Immature natural killer cell (primary cell): Measurements from ENCODE around the gene SUMF1. TPM values are rescaled to one million over a fixed set of nuclear protein-coding genes. Genes with fewer than 3 reads are reported as not detected.
"Not testable (repeated sequence)": the region's sequence is repeated elsewhere in the genome, so short reads cannot be mapped to it uniquely, and the experiment has no call there.

Experiments
- DNase-seq, 3 donors: peaks; one replicate each; pipeline ENCODE4 v3.0.0; 2022; ENCODE audit warnings: mixed read lengths in 1 of 3
- H3K27ac Mint-ChIP-seq, 6 donors: one replicate each; pipeline ENCODE4 v1.8.0; 2020; ENCODE audit warnings: mixed read lengths in 6 of 6, mild to moderate bottlenecking in 5 of 6, inconsistent platforms in 4 of 6, moderate library complexity in 3 of 6
- H3K27me3 Mint-ChIP-seq, 3 donors: one replicate each; pipeline ENCODE4 v1.8.0; 2020 to 2021; ENCODE audit warnings: low read depth in 3 of 3, mild to moderate bottlenecking in 3 of 3, mixed read lengths in 3 of 3, moderate library complexity in 3 of 3, inconsistent platforms in 1 of 3
- H3K36me3 Mint-ChIP-seq, 3 donors: one replicate each; pipeline ENCODE4 v1.8.0; 2020; ENCODE audit warnings: mixed read lengths in 3 of 3, inconsistent platforms in 2 of 3, mild to moderate bottlenecking in 2 of 3
- H3K4me1 Mint-ChIP-seq, 2 donors: one replicate each; pipeline ENCODE4 v1.8.0; 2020; ENCODE audit warnings: inconsistent platforms in 2 of 2, mild to moderate bottlenecking in 2 of 2, mixed read lengths in 2 of 2, moderate library complexity in 1 of 2
- H3K4me3 Mint-ChIP-seq, 5 donors: one replicate each; pipeline ENCODE4 v1.8.0; 2020; ENCODE audit warnings: mild to moderate bottlenecking in 5 of 5, mixed read lengths in 5 of 5, inconsistent platforms in 3 of 5, moderate library complexity in 3 of 5
- H3K9me3 Mint-ChIP-seq, 6 donors: one replicate each; pipeline ENCODE4 v1.8.0; 2020; ENCODE audit warnings: mild to moderate bottlenecking in 6 of 6, mixed read lengths in 6 of 6, inconsistent platforms in 4 of 6, moderate library complexity in 3 of 6
- polyA plus RNA-seq, 3 donors: library from polyadenylated mRNA; unstranded; fragments of 300-500 nt; fragmentation: Illumina TruSeq; gene quantifications; one replicate each; pipeline ENCODE4 v1.2.3, GENCODE V29; 2021

Gene SUMF1
- polyA plus RNA-seq, 3 donors from 2014 or later = 38.3 to 79.9 (median 43.9) TPM

DNA sequence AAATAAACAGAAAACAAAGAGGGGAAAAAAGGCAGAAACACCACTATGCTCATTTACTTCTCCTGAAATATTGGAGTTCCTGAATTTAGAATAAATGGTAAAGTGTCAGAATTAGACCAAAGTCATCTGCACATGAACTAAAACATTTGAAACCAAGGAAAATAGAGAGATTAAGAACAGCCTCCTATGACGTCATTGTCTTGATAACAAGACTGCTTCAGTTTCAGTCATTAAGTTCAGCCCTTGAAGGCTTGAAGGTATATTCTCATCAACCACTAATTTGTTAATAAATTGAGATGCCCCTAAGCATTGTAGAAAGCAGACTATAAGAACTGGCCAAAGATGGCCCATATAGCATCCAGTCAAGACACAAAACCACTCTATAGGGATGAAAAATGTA lies 2.5 kb downstream of the SUMF1 start:
- no peaks in the 10 kb centered on the region for H3K9me3 Mint-ChIP-seq
- H3K27me3 Mint-ChIP-seq = peaks cover 0 to 5% (median 2%) of the 10 kb centered on the region in 3 donors
- H3K27ac Mint-ChIP-seq = no peak overlapping the region
- H3K4me1 Mint-ChIP-seq = peaks cover 16 to 32% of the 10 kb centered on the region in 2 donors
- H3K36me3 Mint-ChIP-seq = no peaks in the 10 kb centered on the region
- peak overlapping the region in 4 of 5 donors; percentile 5 to 90 (median 36) for H3K4me3 Mint-ChIP-seq
- no peak for DNase-seq

DNA sequence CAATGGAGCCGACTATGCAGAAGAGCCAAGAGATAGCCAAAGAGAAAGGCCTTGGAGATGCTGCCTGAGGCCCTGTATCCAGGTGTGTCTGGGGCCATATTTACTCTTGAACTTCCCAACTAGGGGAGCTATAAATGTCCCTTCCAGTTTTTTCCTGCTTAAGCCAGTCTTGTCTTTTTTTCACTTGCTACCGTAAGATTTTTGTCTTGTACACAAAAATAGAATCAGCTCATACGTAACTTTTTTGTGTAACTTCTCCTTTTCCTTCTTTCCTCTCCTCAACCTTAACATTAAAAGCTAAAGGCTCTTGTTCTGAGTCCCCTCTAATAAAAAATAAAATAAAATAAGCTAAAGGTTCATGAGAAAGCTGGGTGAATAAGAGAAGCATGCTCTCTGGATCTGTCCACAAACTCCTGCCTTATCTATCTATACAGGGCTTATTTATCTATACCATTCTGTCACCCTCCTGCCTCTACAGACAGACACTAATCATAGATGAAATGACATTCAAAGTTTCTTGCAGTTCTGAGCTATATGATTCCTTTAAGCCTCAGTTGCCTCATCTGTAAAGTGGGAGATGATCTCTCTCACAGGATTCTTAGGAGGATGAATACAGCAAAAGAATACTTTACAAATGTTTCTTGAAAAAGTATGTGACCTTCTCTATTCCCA lies 4.6 kb downstream of the SUMF1 start:
- Mint-ChIP-seq H3K9me3 (no peaks in the 10 kb centered on the region), H3K4me1 (peaks cover 16 to 31% of the 10 kb centered on the region in 2 donors), H3K27me3 (peaks cover 0 to 5% (median 2%) of the 10 kb centered on the region in 3 donors), H3K4me3 (no peak overlapping the region), H3K27ac (no peak overlapping the region), H3K36me3 (peaks cover 0 to 4% (median 0%) of the 10 kb centered on the region in 3 donors)
- no peak for DNase-seq

DNA sequence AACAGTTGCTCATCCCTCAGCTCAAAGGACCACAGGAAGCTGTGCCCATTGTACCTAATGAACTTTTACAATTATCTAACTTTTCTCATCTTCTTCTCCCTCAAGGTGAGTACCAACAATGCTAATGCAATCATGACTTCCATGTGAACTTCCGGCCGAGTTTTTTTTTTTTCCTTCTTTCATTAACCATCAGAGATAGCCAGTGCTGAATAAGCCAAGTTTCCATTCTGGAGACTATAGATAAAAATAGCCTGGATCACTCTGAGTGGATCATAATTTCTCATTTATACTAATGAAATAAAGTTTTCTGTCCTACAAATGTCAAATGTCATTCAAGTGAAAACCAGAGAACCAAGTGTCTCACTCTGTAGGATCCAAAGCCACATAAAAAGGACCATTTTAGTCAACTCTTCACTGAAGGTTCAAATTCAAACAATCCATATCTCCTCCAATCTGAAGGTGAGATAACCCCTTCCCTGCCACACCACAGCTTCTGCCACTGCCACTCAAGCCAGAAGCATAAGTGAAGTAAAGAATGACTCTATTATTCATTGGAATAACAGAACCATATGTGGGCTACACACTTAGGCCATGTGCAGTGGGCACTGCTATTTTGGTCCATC lies 5.5 kb downstream of the SUMF1 start:
- Mint-ChIP-seq H3K27ac (no peak overlapping the region), H3K27me3 (no peaks in the 10 kb centered on the region), H3K4me1 (peaks cover 9 to 21% of the 10 kb centered on the region in 2 donors), H3K36me3 (peaks cover 0 to 4% (median 0%) of the 10 kb centered on the region in 3 donors), H3K4me3 (no peak overlapping the region), H3K9me3 (no peaks in the 10 kb centered on the region)
- DNase-seq = no peak

DNA sequence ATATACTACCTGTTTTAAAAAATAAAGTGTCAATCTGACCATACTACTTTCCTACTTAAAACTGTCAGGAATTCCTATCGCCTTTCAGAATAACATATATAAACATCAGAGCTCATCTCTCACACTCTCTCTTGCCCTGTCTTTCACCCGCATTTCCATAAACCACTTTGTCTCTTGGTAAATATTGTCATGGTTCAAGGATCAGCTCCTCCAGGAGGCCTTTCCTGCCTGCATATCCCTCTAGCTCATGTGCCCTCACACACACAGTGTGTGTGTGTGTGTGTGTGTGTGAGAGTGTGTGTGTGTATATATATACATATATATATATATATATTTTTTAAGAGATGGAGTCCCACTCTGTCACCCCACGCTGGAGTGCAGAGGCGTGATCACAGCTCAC lies 6.7 kb downstream of the SUMF1 start:
- peaks cover 0 to 9% of the 10 kb centered on the region in 2 donors for H3K4me1 Mint-ChIP-seq
- peak overlapping the region in 1 of 6 donors; percentile 47 for H3K27ac Mint-ChIP-seq
- H3K36me3 Mint-ChIP-seq = peaks cover 0 to 4% (median 0%) of the 10 kb centered on the region in 3 donors
- no peaks in the 10 kb centered on the region for H3K27me3 Mint-ChIP-seq
- DNase-seq = no peak
- H3K9me3 Mint-ChIP-seq = no peaks in the 10 kb centered on the region
- no peak overlapping the region for H3K4me3 Mint-ChIP-seq

DNA sequence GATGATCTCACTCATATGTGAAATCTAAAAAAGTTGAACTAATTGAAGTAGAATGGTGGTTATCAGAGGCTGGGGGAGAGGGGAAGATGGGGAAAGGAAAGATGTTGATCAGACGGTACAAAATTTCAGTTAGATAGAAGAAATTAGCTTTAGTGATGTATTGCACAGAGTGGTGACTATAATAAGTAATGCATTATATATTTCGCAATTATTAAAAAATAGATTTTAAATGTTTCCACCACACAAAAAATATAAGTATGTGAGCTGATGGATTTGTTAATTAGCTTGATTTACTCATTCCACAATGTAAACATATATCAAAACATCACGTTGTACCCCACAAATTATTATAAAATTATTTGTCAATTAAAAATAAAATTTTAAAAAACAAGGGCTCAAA lies 8.1 kb downstream of the SUMF1 start:
- H3K27ac Mint-ChIP-seq = no peak overlapping the region
- peaks cover 0 to 4% (median 0%) of the 10 kb centered on the region in 3 donors for H3K36me3 Mint-ChIP-seq
- H3K9me3 Mint-ChIP-seq = no peaks in the 10 kb centered on the region
- DNase-seq = no peak
- H3K4me1 Mint-ChIP-seq = no peaks in the 10 kb centered on the region
- no peaks in the 10 kb centered on the region for H3K27me3 Mint-ChIP-seq
- no peak overlapping the region for H3K4me3 Mint-ChIP-seq

DNA sequence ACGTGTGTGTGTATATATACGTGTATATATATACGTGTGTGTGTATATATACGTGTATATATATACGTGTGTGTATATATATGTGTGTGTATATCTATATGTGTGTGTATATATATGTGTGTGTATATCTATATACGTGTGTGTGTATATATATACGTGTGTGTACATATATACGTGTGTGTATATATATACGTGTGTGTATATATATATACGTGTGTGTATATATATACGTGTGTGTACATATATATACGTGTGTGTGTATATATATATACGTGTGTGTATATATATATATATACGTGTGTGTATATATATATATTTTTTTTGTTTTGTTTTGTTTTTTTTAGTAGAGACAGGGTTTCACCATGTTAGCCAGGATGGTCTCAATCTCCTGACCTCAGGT lies 10.3 kb downstream of the SUMF1 start:
- H3K36me3 Mint-ChIP-seq, H3K9me3 Mint-ChIP-seq, H3K27ac Mint-ChIP-seq, H3K4me3 Mint-ChIP-seq, H3K4me1 Mint-ChIP-seq, DNase-seq, H3K27me3 Mint-ChIP-seq: not testable (repeated sequence)

DNA sequence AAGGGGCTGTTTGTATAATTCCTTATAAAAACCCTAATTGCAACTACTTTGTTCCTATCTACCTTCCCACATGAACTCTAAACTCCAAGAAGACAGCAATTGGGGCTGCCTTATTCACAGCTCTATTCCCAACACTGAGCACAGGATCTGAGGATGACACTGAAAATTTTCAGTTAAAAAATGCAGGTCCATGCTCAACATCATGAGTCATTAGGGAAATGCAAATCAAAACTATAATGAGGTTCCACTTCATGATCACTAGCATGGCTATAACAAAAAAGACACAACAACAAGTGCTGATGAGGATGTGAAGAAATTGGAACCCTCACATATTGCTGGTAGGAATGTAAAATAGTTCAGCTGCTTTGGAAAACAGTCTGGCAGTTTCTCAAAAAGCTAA lies 12.9 kb downstream of the SUMF1 start:
- H3K27me3 Mint-ChIP-seq = peaks cover 0 to 3% (median 0%) of the 10 kb centered on the region in 3 donors
- peaks cover 10 to 20% (median 16%) of the 10 kb centered on the region in 3 donors for H3K36me3 Mint-ChIP-seq
- H3K4me1 Mint-ChIP-seq = no peaks in the 10 kb centered on the region
- no peak for DNase-seq
- H3K4me3 Mint-ChIP-seq = no peak overlapping the region
- H3K9me3 Mint-ChIP-seq = no peaks in the 10 kb centered on the region
- H3K27ac Mint-ChIP-seq = no peak overlapping the region

DNA sequence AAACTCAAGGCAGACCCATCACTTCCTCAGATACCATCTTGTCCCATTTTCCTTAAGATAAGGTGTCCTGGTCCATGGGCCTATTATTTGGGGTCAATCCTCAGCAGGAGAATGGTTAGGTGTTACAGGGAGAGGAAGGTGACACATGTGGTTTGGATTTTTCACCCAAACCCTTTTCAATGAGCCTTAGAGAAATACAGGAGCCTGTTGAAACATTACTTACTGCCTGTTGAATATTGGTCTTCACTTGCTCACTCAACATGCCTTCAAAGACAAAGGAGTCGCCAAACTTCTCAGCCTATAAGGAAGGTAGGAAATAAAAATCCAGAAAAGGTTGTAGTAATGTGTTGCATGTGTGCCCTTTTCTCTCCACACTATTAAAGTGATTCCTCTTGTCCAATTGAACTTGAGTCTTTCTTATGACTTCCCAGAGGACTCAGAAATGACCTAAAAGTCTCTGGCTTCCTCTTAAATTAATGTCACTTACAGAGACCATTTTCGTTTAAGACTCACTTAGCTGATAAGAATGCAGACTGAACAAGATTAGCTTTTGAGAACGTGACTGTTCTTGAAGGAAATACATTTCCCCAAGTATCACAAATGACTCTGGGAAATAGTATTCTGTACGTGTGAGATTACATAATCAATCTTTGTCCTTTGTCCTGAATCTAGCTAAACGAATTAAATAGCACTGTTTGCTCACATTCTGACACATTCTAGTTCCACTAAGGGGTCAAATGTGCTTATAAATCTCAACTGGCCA lies 17.8 kb downstream of the SUMF1 start:
- H3K4me1 Mint-ChIP-seq = no peaks in the 10 kb centered on the region
- H3K4me3 Mint-ChIP-seq = no peak overlapping the region
- DNase-seq = no peak
- no peaks in the 10 kb centered on the region for H3K9me3 Mint-ChIP-seq
- peaks cover 23 to 35% (median 25%) of the 10 kb centered on the region in 3 donors for H3K36me3 Mint-ChIP-seq
- peaks cover 0 to 3% (median 2%) of the 10 kb centered on the region in 3 donors for H3K27me3 Mint-ChIP-seq
- H3K27ac Mint-ChIP-seq = no peak overlapping the region

DNA sequence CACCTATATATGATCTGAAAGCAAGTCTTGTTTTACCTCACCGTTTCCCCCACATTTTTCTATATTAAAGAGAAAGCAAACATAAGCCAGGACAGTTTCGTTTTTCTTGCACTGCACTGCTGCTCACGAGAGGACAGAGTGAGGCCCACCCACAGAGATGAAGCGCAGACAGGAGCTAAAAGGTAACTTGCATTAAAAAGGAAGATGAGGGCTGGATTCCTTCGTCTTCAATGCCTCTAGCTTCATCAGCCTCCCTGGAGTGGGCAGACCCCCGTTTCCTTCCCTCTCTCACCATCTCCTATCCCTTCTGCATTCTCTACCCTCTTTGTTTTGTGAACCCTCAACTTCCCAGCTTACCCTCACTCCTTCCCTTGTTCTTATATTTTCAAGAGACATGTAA lies 18.9 kb downstream of the SUMF1 start:
- no peaks in the 10 kb centered on the region for H3K4me1 Mint-ChIP-seq
- peaks cover 23 to 35% (median 25%) of the 10 kb centered on the region in 3 donors for H3K36me3 Mint-ChIP-seq
- H3K27me3 Mint-ChIP-seq = peaks cover 0 to 3% (median 2%) of the 10 kb centered on the region in 3 donors
- no peak overlapping the region for H3K4me3 Mint-ChIP-seq
- DNase-seq = no peak
- peak overlapping the region in 1 of 6 donors; percentile 11 for H3K27ac Mint-ChIP-seq
- no peaks in the 10 kb centered on the region for H3K9me3 Mint-ChIP-seq

DNA sequence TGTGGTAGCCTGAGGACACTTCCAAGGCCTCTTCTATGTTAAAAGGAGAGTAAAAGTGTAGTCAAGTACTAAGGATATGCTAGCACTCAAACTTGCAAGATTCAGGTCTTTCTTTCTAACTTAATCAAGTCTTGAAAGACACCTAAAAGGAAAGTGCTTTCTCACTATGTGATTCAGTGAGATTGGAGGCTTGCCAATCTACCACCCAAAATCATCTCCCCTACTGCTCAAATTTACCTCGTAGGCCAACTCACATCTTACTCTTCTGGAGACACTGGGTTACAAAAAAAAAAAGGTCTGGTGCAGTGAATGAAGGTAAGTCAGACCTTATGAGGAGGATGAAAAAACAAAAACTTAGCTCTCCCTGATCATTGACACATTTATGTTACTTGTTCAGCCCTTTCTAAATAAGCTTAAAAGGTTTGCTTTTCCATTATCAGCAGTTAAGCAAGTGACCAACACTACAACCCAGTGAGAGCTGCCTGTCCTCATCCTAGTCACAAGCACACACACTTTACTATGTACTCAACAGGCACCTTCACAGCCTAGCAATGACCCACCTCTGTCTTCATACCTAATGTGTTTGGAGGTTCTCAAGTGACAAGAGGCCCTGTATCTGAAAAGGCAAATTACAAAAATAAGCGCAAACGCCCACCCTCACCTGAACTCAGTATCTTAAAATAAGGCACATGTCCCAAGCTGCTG lies 19.6 kb downstream of the SUMF1 start:
- Mint-ChIP-seq H3K4me1 (no peaks in the 10 kb centered on the region), H3K9me3 (no peaks in the 10 kb centered on the region), H3K36me3 (peaks cover 23 to 33% (median 23%) of the 10 kb centered on the region in 3 donors), H3K27me3 (peaks cover 0 to 3% (median 2%) of the 10 kb centered on the region in 3 donors), H3K4me3 (no peak overlapping the region), H3K27ac (no peak overlapping the region)
- DNase-seq = no peak

DNA sequence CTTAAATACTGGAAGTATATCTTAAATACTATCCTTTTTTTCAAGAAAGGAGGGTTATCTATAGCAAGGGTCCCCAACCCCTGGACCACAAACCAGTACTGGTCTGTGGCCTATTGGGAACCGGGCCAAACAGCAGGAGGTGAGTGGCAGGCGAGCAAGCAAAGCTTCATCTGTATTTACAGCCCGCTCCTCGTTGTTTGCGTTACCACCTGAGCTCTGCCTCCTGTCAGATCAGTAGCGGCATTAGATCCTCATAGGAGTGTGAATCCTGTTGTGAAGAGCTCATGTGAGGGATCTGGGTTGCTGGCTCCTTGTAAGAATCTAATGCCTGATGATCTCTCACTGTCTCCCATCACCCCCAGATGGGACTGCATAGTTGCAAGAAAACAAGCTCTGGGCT lies 26.1 kb downstream of the SUMF1 start:
- Mint-ChIP-seq H3K36me3 (peaks cover 14 to 19% (median 18%) of the 10 kb centered on the region in 3 donors), H3K27me3 (no peaks in the 10 kb centered on the region), H3K27ac (peak overlapping the region in 1 of 6 donors; percentile 28), H3K9me3 (no peaks in the 10 kb centered on the region), H3K4me3 (no peak overlapping the region), H3K4me1 (peaks cover 0 to 2% of the 10 kb centered on the region in 2 donors)
- DNase-seq = no peak

DNA sequence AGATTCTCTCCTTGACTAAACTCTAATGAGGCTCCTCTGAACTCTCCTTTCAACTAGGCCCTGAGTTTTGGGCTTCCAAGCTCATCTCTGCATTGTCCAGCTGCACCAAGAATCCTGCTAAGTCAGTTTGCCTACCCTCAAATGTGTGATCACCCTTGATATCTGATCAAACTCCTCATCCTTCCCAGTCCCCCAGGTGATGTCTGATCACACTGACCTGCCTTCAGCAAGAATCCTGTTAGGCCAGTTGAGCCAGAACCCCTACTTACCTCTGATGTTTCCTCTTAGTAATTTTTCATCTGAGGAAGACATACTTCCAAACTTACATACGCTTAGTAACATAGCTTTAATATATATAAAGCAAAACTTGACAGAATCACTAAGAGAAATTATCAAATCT lies 28.8 kb downstream of the SUMF1 start:
- no peak overlapping the region for H3K4me3 Mint-ChIP-seq
- peaks cover 0 to 2% of the 10 kb centered on the region in 2 donors for H3K4me1 Mint-ChIP-seq
- H3K27me3 Mint-ChIP-seq = peaks cover 0 to 1% (median 0%) of the 10 kb centered on the region in 3 donors
- DNase-seq = no peak
- peaks cover 19 to 28% (median 20%) of the 10 kb centered on the region in 3 donors for H3K36me3 Mint-ChIP-seq
- peak overlapping the region in 1 of 6 donors; percentile 46 for H3K27ac Mint-ChIP-seq
- no peaks in the 10 kb centered on the region for H3K9me3 Mint-ChIP-seq

DNA sequence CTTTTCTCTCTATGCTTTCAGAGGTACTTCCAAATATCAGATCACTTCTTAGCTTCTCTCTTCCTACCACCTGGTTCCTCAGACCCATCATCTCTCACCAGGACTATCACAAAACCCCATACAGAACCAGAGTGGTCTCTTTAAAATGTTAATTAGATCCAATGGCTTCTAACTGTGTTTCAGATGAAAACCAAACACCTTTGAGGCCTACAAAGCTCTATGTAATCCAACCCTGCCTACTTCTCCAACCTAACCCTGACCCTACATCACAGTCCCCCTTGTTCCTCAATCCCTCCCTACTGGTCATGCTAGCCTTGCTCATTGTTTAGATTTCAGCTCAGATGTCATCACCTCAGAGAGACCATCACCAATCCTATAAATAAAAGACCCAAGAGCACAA lies 34.8 kb downstream of the SUMF1 start:
- Mint-ChIP-seq H3K27me3 (peaks cover 0 to 1% (median 0%) of the 10 kb centered on the region in 3 donors), H3K9me3 (no peaks in the 10 kb centered on the region), H3K4me1 (peaks cover 2% of the 10 kb centered on the region in 2 donors), H3K36me3 (peaks cover 10 to 26% (median 24%) of the 10 kb centered on the region in 3 donors), H3K27ac (peak overlapping the region in 1 of 6 donors; percentile 15), H3K4me3 (no peak overlapping the region)
- no peak for DNase-seq
